HepG2 (cell line): ENCODE data around the gene ANKRD13C. TPM values are rescaled to one million over a fixed set of nuclear protein-coding genes. Genes with fewer than 3 reads are reported as not detected.
A peak's percentile ranks its signal among the peaks of the same experiment; 100 is the strongest.

Experiments used
- ATAC-seq: fragments of 200-7000 bp; cut with Tn5 transposase; 3 replicates; pipeline ENCODE4 v1.9.1; 2020; ENCODE audit warnings: mild to moderate bottlenecking, moderate library complexity
- BruUV-seq: library from RNA; stranded (reverse); fragments of 400-500 nt; replicated peaks from 2 replicates; lab custom pipeline; 2021; lab: Mats Ljungman, UMichigan
- CTCF ChIA-PET: fragments of 300-600 bp; formaldehyde crosslinking; extraction: SDS; loops from one replicate; lab custom pipeline; 2021; ENCODE audit warnings: low total read pairs, inconsistent platforms, low intra/inter-chr PET ratio; lab: Yijun Ruan, JAX
- POLR2A ChIA-PET: fragments of 350-600 bp; sonication (Branson Sonifier 250); formaldehyde crosslinking; loops from one replicate; lab custom pipeline; 2020; ENCODE audit warnings: antibody characterized with exemption, inconsistent platforms; lab: Yijun Ruan, JAX
- DNase-seq: peaks from one replicate; pipeline ENCODE4 v3.0.0-alpha.2; 2015; ENCODE audit warnings: low spot score
- FAIRE-seq: peaks from 3 replicates; lab custom pipeline; 2011; peaks lifted over from hg19 to GRCh38; lab: Jason Lieb, UNC
- H2AFZ ChIP-seq: one replicate; pipeline ENCODE4 v1.6.1; 2011; ENCODE audit warnings: low read length, inconsistent platforms
- H3K27ac ChIP-seq: fragments of 300-600 bp; 3 replicates; pipeline ENCODE4 v1.8.0; 2011; ENCODE audit warnings: mixed run types, mild to moderate bottlenecking, mixed read lengths, low read length, inconsistent platforms; ENCODE audit not compliant: insufficient read depth; ENCODE audit errors: extremely low read length
- H3K27me3 ChIP-seq, 2 experiments: fragments of 200-600 bp in 1 of 2; 2 replicates in 1 of 2; 3 replicates in 1 of 2; pipeline versions ENCODE4 v1.6.0 to v1.8.0; 2011; ENCODE audit warnings: low read length in 2 of 2, mild to moderate bottlenecking in 2 of 2, moderate library complexity in 2 of 2, inconsistent platforms in 1 of 2; ENCODE audit not compliant: insufficient read depth in 2 of 2, control insufficient read depth in 1 of 2
- H3K36me3 ChIP-seq, 2 experiments: fragments of 200-600 bp in 1 of 2; replicated peaks in 1 of 2; 2 replicates in 1 of 2; 3 replicates in 1 of 2; pipeline versions ENCODE4 v1.5.1 to v1.8.0; 2011; ENCODE audit warnings: low read length in 2 of 2, inconsistent platforms in 1 of 2; ENCODE audit not compliant: insufficient read depth in 2 of 2, control insufficient read depth in 1 of 2
- H3K4me1 ChIP-seq: 2 replicates; pipeline ENCODE4 v1.5.1; 2012; ENCODE audit warnings: low read length, inconsistent platforms; ENCODE audit not compliant: insufficient read depth
- H3K4me2 ChIP-seq: 2 replicates; pipeline ENCODE4 v1.6.0; 2011; ENCODE audit warnings: low read depth, low read length, inconsistent platforms
- H3K4me3 ChIP-seq, 3 experiments: fragments of 200-600 bp in 1 of 3; sonication (generic), shearing (Covaris generic) in 1 of 3; replicated peaks in 1 of 3; 2 replicates each; pipeline ENCODE4 v1.5.1; 2011 to 2016; ENCODE audit warnings: low read length in 3 of 3, inconsistent platforms in 2 of 3, low read depth in 2 of 3, mild to moderate bottlenecking in 2 of 3, control low read depth in 1 of 3, mixed read lengths in 1 of 3; ENCODE audit not compliant: insufficient read depth in 1 of 3
- H3K79me2 ChIP-seq: one replicate; pipeline ENCODE4 v1.6.1; 2011; ENCODE audit warnings: low read length, inconsistent platforms; ENCODE audit not compliant: insufficient read depth
- H3K9ac ChIP-seq: 2 replicates; pipeline ENCODE4 v1.6.0; 2011; ENCODE audit warnings: mild to moderate bottlenecking, low read depth, low read length, inconsistent platforms; ENCODE audit not compliant: insufficient read depth
- H3K9me3 ChIP-seq: 2 replicates; pipeline ENCODE4 v1.5.1; 2012; ENCODE audit warnings: mild to moderate bottlenecking, low read length
- H4K20me1 ChIP-seq: 2 replicates; pipeline ENCODE4 v1.6.0; 2011; ENCODE audit warnings: inconsistent platforms, mild to moderate bottlenecking, low read length, moderate library complexity; ENCODE audit not compliant: insufficient read depth
- AFF4 ChIP-seq: sonication (generic); formaldehyde crosslinking; IDR thresholded peaks from 2 replicates; pipeline ENCODE4 v1.4.0; 2020; ENCODE audit warnings: missing genetic modification reagents
- YEATS2 ChIP-seq: sonication (generic); formaldehyde crosslinking; IDR thresholded peaks from 2 replicates; pipeline ENCODE4 v1.4.0; 2020; ENCODE audit warnings: missing genetic modification reagents, borderline replicate concordance
- ZNF770 ChIP-seq: sonication (generic); formaldehyde crosslinking; IDR thresholded peaks from 2 replicates; pipeline ENCODE4 v1.5.0; 2020; ENCODE audit warnings: mild to moderate bottlenecking, missing genetic modification reagents
- WGBS: methylation state at CpG from one replicate; pipeline ENCODE4 v1.1.6; 2017; ENCODE audit warnings: low lambda C conversion rate; 5-methylcytosine and 5-hydroxymethylcytosine counted together
- in situ Hi-C: cut with HindIII; loops from 2 replicates; pipeline ENCODE4 v1.10.0; 2017; ENCODE audit warnings: low pct_unique_long_range_greater_than_20kb; ENCODE audit not compliant: extremely low pct_ligation_motif_present
- intact Hi-C: fragments of 100-400 bp; cut with micrococcal nuclease; formaldehyde crosslinking; loops from one replicate; pipeline ENCODE4 v1.10.0; 2022; ENCODE audit not compliant: unreplicated experiment
- polyA plus RNA-seq, 8 experiments: library from polyadenylated mRNA; depleted of rRNA in 3 of 8; stranded (reverse) in 7 of 8; unstranded in 1 of 8; fragments of >200 nt; fragmentation: Illumina TruSeq in 4 of 8; extraction: Trizol in 4 of 8; gene quantifications; 2 replicates each; pipeline versions ENCODE4 v1.2.1 to v1.2.3, GENCODE V29; 2011 to 2016; ENCODE audit warnings: low read depth in 4 of 8, missing spikeins in 1 of 8, mixed read lengths in 1 of 8; ENCODE audit not compliant: insufficient read depth in 1 of 8
- total RNA-seq, 5 experiments: library from RNA; depleted of rRNA; stranded (reverse); fragments of >200 nt; fragmentation: Illumina TruSeq; extraction: Trizol; gene quantifications; 2 replicates each; pipeline ENCODE4 v1.2.3, GENCODE V29; 2016; ENCODE audit warnings: low read depth in 1 of 5

The ANKRD13C gene
- total and polyA plus RNA-seq, 2 of the 13 experiments (the other 11 are each of a cell fraction or from before 2014, with no cell fraction given): 6.2 to 17.6 TPM

GRCh38 chr1:70355920-70356319, 1.4 kb upstream of the ANKRD13C start:
- no peak for DNase-seq
- Histone ChIP-seq H3K36me3 (peaks cover 0 to 2% of the 10 kb centered on the region in 2 experiments; a peak in 1 of 5 replicates), H3K27ac (no peak overlapping the region), H2AFZ (no peak overlapping the region), H3K9me3 (no peaks in the 10 kb centered on the region), H3K27me3 (no peaks in the 10 kb centered on the region; a peak in 1 of 5 replicates), H3K79me2 (peaks cover 33% of the 10 kb centered on the region), H3K4me3 (no peak overlapping the region), H3K9ac (0 out of 2 replicates have a peak overlapping the region, but pooled peaks have one; percentile 98), H4K20me1 (peaks cover 8% of the 10 kb centered on the region; the same call in 1 of the 2 replicates), H3K4me1 (peaks cover 28% of the 10 kb centered on the region), H3K4me2 (peak overlapping the region; percentile 69; the same call in 1 of the 2 replicates)
- no peak for ATAC-seq
- ChIA-PET CTCF (no interaction called here), POLR2A (no interaction called here)
- intact Hi-C loops: no loop called here
- no TSS peak for BruUV-seq
- TF ChIP-seq ZNF770 (CRISPR knock-in tag) (peak; percentile 3; the same call in 1 of the 2 replicates), AFF4 (CRISPR knock-in tag) (no peak), YEATS2 (CRISPR knock-in tag) (no peak)
- in situ Hi-C loops: no loop called here
- 61% methylated on average over 7 of the region's 7 CpGs for WGBS
- FAIRE-seq: no peak
